Ovary (tissue), 9 donors: ENCODE results near the gene FUT2. TPM values are rescaled to one million over a fixed set of nuclear protein-coding genes. Genes with fewer than 3 reads are reported as not detected.
"Not testable (repeated sequence)": the region's sequence is repeated elsewhere in the genome, so short reads cannot be mapped to it uniquely, and the experiment has no call there.

Source experiments
- DNase-seq, 5 donors: peaks; one replicate each; pipeline ENCODE4 v3.0.0-alpha.2; 2019 to 2020
- H3K27ac ChIP-seq, 2 donors: fragments of 200-600 bp; one replicate each; pipeline versions ENCODE4 v1.5.1 to v1.8.0; 2019 to 2022
- H3K27me3 ChIP-seq: fragments of 200-600 bp; one replicate; pipeline ENCODE4 v1.8.0; 2022
- H3K36me3 ChIP-seq: fragments of 200-600 bp; sonication (generic); one replicate; pipeline ENCODE4 v1.5.1; 2019
- H3K4me1 ChIP-seq: one replicate; pipeline ENCODE4 v1.8.1; 2013; ENCODE audit warnings: mild to moderate bottlenecking, moderate library complexity; ENCODE audit not compliant: insufficient read depth
- H3K4me3 ChIP-seq: fragments of 200-600 bp; sonication (generic); one replicate; pipeline ENCODE4 v1.5.1; 2017
- H3K9me3 ChIP-seq, 2 donors: fragments of 200-600 bp in 1 of 2; sonication (generic) in 1 of 2; one replicate each; pipeline versions ENCODE4 v1.5.1 to v1.8.1; 2013 to 2019; ENCODE audit warnings: mild to moderate bottlenecking in 1 of 2, moderate library complexity in 1 of 2
- CTCF ChIP-seq, 3 donors: fragments of 450-650 bp in 2 of 3; fragments of 200-600 bp in 1 of 3; IDR thresholded peaks; one replicate each; pipeline versions ENCODE4 v1.5.1 to v1.8.0; 2016 to 2022; ENCODE audit warnings: antibody characterized with exemption in 3 of 3, mild to moderate bottlenecking in 1 of 3
- EP300 ChIP-seq: sonication (generic); formaldehyde crosslinking; IDR thresholded peaks from one replicate; pipeline ENCODE4 v1.6.1; 2017; ENCODE audit warnings: antibody characterized with exemption
- POLR2A ChIP-seq: fragments of 450-650 bp; IDR thresholded peaks from one replicate; pipeline ENCODE4 v1.6.1; 2017; ENCODE audit warnings: antibody characterized with exemption, mild to moderate bottlenecking, moderate library complexity
- WGBS, 3 donors: extraction: QIAGEN DNeasy Blood & Tissue Kit in 1 of 3; methylation state at CpG; one replicate each; pipeline versions ENCODE4 v1.1.5 to v1.1.7; 2013 to 2017; 5-methylcytosine and 5-hydroxymethylcytosine counted together
- intact Hi-C, 4 donors: fragments of 100-400 bp; cut with DNase I; formaldehyde crosslinking; loops; one replicate each; pipeline versions ENCODE4 v1.11.0 to v1.15.1; 2022 to 2023
- polyA plus RNA-seq, 2 donors: library from polyadenylated mRNA; stranded (reverse); fragments of 200-250 nt in 1 of 2; fragments of 350-450 nt in 1 of 2; fragmentation: Illumina TruSeq in 1 of 2; extraction: RNeasy Lipid Tissue Mini Kit (QIAGEN cat#74804) in 1 of 2; gene quantifications; one replicate each; pipeline ENCODE4 v1.2.3, GENCODE V29; 2013 to 2014
- total RNA-seq, 7 donors: library from RNA; depleted of rRNA in 2 of 7; stranded (reverse); fragments of >200 nt in 2 of 7; fragmentation: NEBNext Ultra II Directional in 3 of 7; extraction: Animal tissue kit (Norgen Biotek cat#: 25700) in 3 of 7; gene quantifications; one replicate each; pipeline versions ENCODE4 v1.1.0 to v1.2.4, GENCODE V29; 2016 to 2023
- donor health status: DM: no; HTN: no; CAD: no; lungs with moderate emphysema.
- donor health status: DM: no; HTN: no; CAD: no.
- donor health status: Bipolar disorder and iron deficiency.
- donor health status: DM: yes; HTN: yes; CAD: no.
- donor health status: DM: no; HTN: no; CAD: no.
- donor health status: DM: yes; HTN: yes; CAD: no.

Gene FUT2
- total and polyA plus RNA-seq, 9 donors, result 0.10 to 2.5 (median 1.5) TPM; not detected in 2

DNA sequence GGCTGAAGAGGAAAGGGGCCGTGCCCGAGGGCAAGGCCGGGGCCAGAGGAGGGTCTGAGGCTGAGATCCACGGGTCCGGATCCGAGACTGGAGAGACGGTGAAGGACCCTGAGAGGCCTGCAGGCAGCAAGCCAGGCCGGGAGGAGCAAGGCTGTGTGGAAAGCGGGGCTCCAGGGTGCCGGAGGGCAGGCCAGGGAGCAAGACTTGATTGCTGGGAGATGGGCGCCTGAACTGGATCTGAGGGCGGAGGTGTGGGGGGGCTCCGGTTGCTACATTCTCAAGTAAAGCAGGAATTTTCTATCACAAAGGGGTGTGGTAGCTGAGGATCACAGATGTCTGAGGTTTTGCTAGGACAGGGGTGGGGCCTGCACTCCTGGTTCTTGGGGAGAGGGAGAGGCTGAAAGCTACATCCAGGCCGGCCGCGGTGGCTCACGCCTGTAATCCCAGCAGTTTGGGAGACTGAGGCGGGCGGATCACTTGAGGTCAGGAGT, 20.0 kb downstream of the FUT2 start:
- DNase-seq, result peak; percentile 47 to 68 (median 60)
- Histone ChIP-seq H3K36me3 (no peaks in the 10 kb centered on the region), H3K4me1 (peaks cover 38% of the 10 kb centered on the region), H3K27me3 (no peaks in the 10 kb centered on the region), H3K9me3 (no peaks in the 10 kb centered on the region), H3K4me3 (peak overlapping the region; percentile 35), H3K27ac (peak overlapping the region; percentile 26 to 79)
- no peak for TF ChIP-seq CTCF (IDR thresholded peaks at IDR 0.05)
- no peak for TF ChIP-seq EP300
- no peak for TF ChIP-seq POLR2A
- WGBS, 3 donors, result 23 to 31% (median 25%) methylated on average over 19 of the region's 19 CpGs
- intact Hi-C loops, result loop anchor here in 1 of 4 donors (10.0 kb wide), 1 partner anchor 71 kb away; the partner anchor contains the start of gene CA11

DNA sequence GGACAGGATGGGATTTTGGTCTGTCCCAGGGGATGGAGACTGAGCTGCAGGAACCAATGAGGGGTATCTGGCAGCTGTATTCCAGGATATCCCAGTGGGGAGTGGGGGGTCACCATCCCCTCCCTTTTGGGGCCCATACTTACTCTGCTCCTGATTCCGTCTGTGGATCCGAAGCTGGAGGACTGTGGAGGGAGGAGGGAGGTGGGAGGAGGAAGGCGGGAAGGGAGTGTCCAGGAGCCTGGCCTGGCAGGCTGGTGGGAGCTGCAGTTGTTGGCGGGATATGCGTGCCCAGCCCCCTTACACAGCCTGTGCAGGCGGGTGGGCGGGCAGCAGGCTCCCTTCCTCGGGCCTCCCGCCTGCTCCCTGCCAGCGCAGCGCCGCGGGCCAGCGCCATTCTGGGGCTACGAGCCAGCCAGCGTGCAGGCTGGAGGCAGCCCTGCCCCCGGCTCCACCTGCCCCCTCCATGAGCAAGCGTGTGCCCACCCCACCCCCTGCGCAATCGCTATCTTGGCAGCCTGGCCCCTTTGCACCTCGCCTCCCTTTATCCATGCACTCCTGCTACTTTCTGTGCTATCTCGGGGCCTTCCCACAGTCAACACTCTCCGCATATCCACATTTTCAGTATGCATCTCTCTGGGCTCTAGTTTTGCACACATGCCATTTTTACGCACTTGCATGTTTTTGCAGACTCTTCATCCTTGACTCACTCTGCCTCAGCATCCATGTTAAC, 21.0 kb downstream of the FUT2 start:
- no peaks in the 10 kb centered on the region for H3K27me3 ChIP-seq
- peak overlapping the region; percentile 19 for H3K4me3 ChIP-seq
- no peaks in the 10 kb centered on the region for H3K36me3 ChIP-seq
- peaks cover 41% of the 10 kb centered on the region for H3K4me1 ChIP-seq
- H3K27ac ChIP-seq, result peak overlapping the region; percentile 3 to 79
- no peak for TF ChIP-seq CTCF (IDR thresholded peaks at IDR 0.05)
- intact Hi-C loops, result loop anchor here in 1 of 4 donors (10.0 kb wide), 1 partner anchor 72 kb away; the partner anchor contains the start of gene CA11
- WGBS, 3 donors, result 2 to 5% (median 3%) methylated on average over 24 of the region's 24 CpGs
- no peaks in the 10 kb centered on the region for H3K9me3 ChIP-seq
- peak; percentile 69 to 87 (median 85) for DNase-seq

DNA sequence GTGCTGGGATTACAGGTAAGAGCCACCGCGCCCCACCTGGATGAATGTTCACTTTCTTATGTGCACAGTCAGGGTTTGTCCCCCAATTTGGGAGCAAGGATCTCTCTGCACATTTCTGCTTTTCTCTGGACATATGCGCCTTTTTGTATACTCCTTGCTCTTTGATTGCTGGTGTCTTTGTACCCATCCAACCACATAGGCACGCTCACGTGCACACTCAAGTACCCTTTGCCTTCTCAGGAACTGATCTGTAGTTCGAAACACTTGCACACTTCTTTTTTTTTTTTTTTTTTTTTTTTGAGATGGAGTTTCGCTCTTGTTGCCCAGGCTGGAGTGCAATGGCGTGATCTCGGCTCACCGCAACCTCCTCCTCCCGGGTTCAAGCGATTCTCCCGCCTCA, 22.3 kb downstream of the FUT2 start:
- H3K27me3 ChIP-seq, H3K36me3 ChIP-seq, DNase-seq, H3K9me3 ChIP-seq, H3K4me3 ChIP-seq: not testable (repeated sequence)
- H3K27ac ChIP-seq, result peak overlapping the region in 1 of 2 donors; percentile 27
- WGBS, 3 donors, result 93 to 95% (median 93%) methylated on average over 13 of the region's 13 CpGs
- intact Hi-C loops, result loop anchor here in 1 of 4 donors (10.0 kb wide), 1 partner anchor 73 kb away; the partner anchor contains the start of gene CA11
- peaks cover 39% of the 10 kb centered on the region for H3K4me1 ChIP-seq

GRCh38 chr19:48718711-48719231, 23.0 kb downstream of the FUT2 start:
- Histone ChIP-seq H3K36me3 (no peaks in the 10 kb centered on the region), H3K4me1 (peaks cover 36% of the 10 kb centered on the region), H3K4me3 (no peak overlapping the region), H3K27ac (peak overlapping the region in 1 of 2 donors; percentile 96), H3K27me3 (no peaks in the 10 kb centered on the region), H3K9me3 (no peaks in the 10 kb centered on the region)
- 29 to 45% (median 37%) methylated on average over 15 of the region's 15 CpGs for WGBS, 3 donors
- TF ChIP-seq CTCF (IDR thresholded peaks at IDR 0.05) (no peak), POLR2A (no peak), EP300 (no peak)
- intact Hi-C loops, result loop anchor here in 1 of 4 donors (10.0 kb wide), 1 partner anchor 74 kb away; the partner anchor contains the start of gene CA11
- DNase-seq, result peak; percentile 43 to 82 (median 69)
